Activated naive CD4-positive, alpha-beta T cell treated with anti-CD3 and anti-CD28 coated beads, Interleukin-2, amount 10 ng/mL, durations not matched to agents 5 hours and 36 hours (primary cell): ENCODE results near the gene NDUFAF4. TPM values are rescaled to one million over a fixed set of nuclear protein-coding genes. Genes with fewer than 3 reads are reported as not detected.

Source experiments
- total RNA-seq, 2 experiments: library from RNA; stranded (reverse); gene quantifications; one replicate each; pipeline ENCODE4 v1.2.3, GENCODE V29; 2021

The NDUFAF4 gene
- total RNA-seq = 10 to 100 TPM; 31.5 to 31.9 TPM

GRCh38 chr6:96897396-96898240 is at the start of gene NDUFAF4:
NDUFAF4 (minus strand) TSS chr6:96897891; CDS start chr6:96897801, 90 bp downstream.

Other genes with a start within 250 kb of the NDUFAF4 start
- gene GPR63, start 60.4 kb downstream of the NDUFAF4 start, total RNA-seq = 1 to 10 TPM; 2.1 to 2.2 TPM
- 1 to 10 TPM; 1.3 TPM for gene KLHL32, start 26.8 kb upstream of the NDUFAF4 start, total RNA-seq